KMS-11 (cell line): ENCODE results near the gene TUBG1.

Experiments
- H2AFZ ChIP-seq: fragments of 200-600 bp; sonication (generic); 2 replicates; pipeline ENCODE4 v1.6.1; 2016; ENCODE audit warnings: antibody characterized with exemption, mixed run types, low read depth
- H3K27ac ChIP-seq: fragments of 200-600 bp; sonication (generic); 2 replicates; pipeline ENCODE4 v1.6.1; 2016; ENCODE audit warnings: mild to moderate bottlenecking, mixed run types
- H3K27me3 ChIP-seq: fragments of 200-600 bp; sonication (generic); 2 replicates; pipeline ENCODE4 v1.6.1; 2017; ENCODE audit warnings: mild to moderate bottlenecking, low read depth, mixed run types, moderate library complexity; ENCODE audit not compliant: insufficient read depth
- H3K36me3 ChIP-seq: fragments of 200-600 bp; sonication (generic); 2 replicates; pipeline ENCODE4 v1.6.1; 2017; ENCODE audit warnings: mild to moderate bottlenecking, mixed run types; ENCODE audit not compliant: insufficient read depth
- H3K4me1 ChIP-seq: fragments of 200-600 bp; sonication (generic); 2 replicates; pipeline ENCODE4 v1.6.1; 2016; ENCODE audit warnings: mild to moderate bottlenecking, low read depth, mixed run types; ENCODE audit not compliant: poor library complexity, severe bottlenecking
- H3K4me2 ChIP-seq: fragments of 200-600 bp; sonication (generic); 2 replicates; pipeline ENCODE4 v1.7.0; 2016; ENCODE audit warnings: mild to moderate bottlenecking, mixed run types
- H3K4me3 ChIP-seq: fragments of 200-600 bp; sonication (generic); IDR thresholded peaks from 2 replicates; pipeline ENCODE4 v1.6.1; 2017; ENCODE audit warnings: low read depth, low read length, mixed read lengths; ENCODE audit not compliant: insufficient read depth
- H3K79me2 ChIP-seq: fragments of 200-600 bp; sonication (generic); 2 replicates; pipeline ENCODE4 v1.6.1; 2016; ENCODE audit warnings: low read depth, mixed run types; ENCODE audit not compliant: insufficient read depth
- H3K9ac ChIP-seq: fragments of 200-600 bp; sonication (generic); 2 replicates; pipeline ENCODE4 v1.6.1; 2016; ENCODE audit warnings: mild to moderate bottlenecking, mixed run types
- H4K20me1 ChIP-seq: fragments of 200-600 bp; sonication (generic); 2 replicates; pipeline ENCODE4 v1.6.1; 2016; ENCODE audit warnings: mild to moderate bottlenecking, mixed run types; ENCODE audit not compliant: insufficient read depth
- TF ChIP-seq, protein P1 (sequence below): fragments of 200-600 bp; sonication (generic); conservative IDR thresholded peaks from 2 replicates; pipeline ENCODE4 v1.6.1; 2017; ENCODE audit warnings: low read depth, mild to moderate bottlenecking, antibody characterized with exemption, low read length, moderate library complexity, mixed read lengths

The TUBG1 gene

GRCh38 chr17:42577532-42578281 lies 31.8 kb upstream of the TUBG1 start, which contains the start of gene PSMC3IP:
Gene PSMC3IP (minus strand): TSS chr17:42577729. CDS start chr17:42577686, 43 bp downstream.
- TF ChIP-seq, protein P1, sequence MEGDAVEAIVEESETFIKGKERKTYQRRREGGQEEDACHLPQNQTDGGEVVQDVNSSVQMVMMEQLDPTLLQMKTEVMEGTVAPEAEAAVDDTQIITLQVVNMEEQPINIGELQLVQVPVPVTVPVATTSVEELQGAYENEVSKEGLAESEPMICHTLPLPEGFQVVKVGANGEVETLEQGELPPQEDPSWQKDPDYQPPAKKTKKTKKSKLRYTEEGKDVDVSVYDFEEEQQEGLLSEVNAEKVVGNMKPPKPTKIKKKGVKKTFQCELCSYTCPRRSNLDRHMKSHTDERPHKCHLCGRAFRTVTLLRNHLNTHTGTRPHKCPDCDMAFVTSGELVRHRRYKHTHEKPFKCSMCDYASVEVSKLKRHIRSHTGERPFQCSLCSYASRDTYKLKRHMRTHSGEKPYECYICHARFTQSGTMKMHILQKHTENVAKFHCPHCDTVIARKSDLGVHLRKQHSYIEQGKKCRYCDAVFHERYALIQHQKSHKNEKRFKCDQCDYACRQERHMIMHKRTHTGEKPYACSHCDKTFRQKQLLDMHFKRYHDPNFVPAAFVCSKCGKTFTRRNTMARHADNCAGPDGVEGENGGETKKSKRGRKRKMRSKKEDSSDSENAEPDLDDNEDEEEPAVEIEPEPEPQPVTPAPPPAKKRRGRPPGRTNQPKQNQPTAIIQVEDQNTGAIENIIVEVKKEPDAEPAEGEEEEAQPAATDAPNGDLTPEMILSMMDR, result no peak
- Histone ChIP-seq H3K4me1 (peaks cover 65% of the 10 kb centered on the region), H3K4me3 (no peak within 1 kb of the TSS), H3K9ac (peak within 1 kb of the TSS; percentile 73), H3K36me3 (peaks cover 5% of the 10 kb centered on the region; the same call in 1 of the 2 replicates), H3K27ac (peak within 1 kb of the TSS; percentile 90), H3K4me2 (peak within 1 kb of the TSS; percentile 94), H3K27me3 (no peaks in the 10 kb centered on the region), H3K79me2 (peaks cover 17% of the 10 kb centered on the region; the same call in 1 of the 2 replicates), H4K20me1 (no peaks in the 10 kb centered on the region), H2AFZ (peak within 1 kb of the TSS; percentile 58; the same call in 1 of the 2 replicates)

- H3K27me3 ChIP-seq, result no peaks in the 10 kb centered on the region
- H3K27ac ChIP-seq, result peak overlapping the region; percentile 90
- H3K79me2 ChIP-seq, result peaks cover 17% of the 10 kb centered on the region; the same call in 1 of the 2 replicates
- peaks cover 5% of the 10 kb centered on the region; the same call in 1 of the 2 replicates for H3K36me3 ChIP-seq
- no peaks in the 10 kb centered on the region for H4K20me1 ChIP-seq
- H3K4me2 ChIP-seq, result peak overlapping the region; percentile 97
- peaks cover 67% of the 10 kb centered on the region for H3K4me1 ChIP-seq
- TF ChIP-seq, protein P1, result peak; percentile 84
- peak overlapping the region; percentile 73 for H3K9ac ChIP-seq
- H3K4me3 ChIP-seq, result no peak overlapping the region
- H2AFZ ChIP-seq, result peak overlapping the region; percentile 58; the same call in 1 of the 2 replicates
These were observed 31.1 kb upstream of the TUBG1 start for GRCh38 chr17:42578282-42578869.

DNA sequence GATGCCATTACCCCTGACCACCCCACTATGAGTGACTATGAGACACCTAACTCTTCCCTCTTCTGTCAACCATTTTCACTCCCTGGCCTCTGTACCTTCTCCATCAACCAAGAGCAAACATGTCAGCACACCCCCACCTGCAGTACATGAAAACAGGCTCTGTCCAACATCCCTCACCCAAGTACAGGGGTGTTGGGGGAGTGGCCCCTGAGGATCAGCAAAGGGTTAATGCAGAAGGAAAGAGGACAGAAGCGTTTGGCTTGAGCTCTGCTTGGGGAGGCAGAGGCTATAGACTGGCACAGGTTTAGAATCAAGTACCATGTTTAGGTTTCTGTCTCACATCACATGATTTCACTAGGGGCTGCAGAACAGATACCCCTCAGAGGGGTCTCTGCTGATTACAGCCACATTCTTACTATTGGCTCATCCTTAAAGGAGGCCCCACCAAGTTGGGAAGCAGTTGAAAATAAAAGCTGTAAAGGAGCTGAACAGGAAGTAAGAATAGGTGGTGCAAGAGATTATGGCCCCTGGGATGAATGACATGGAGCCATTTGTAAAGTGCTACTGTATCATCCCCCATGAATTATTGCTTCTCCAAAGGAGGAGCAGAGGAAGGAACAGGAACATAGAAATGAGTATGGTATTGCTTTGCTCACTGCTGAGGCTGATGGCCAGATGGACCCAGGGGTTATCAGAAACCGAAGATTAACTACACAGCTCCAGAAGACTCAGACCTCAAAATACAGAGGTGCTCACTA lies 29.5 kb upstream of the TUBG1 start:
- no peak overlapping the region for H3K4me3 ChIP-seq
- no peaks in the 10 kb centered on the region for H3K27me3 ChIP-seq
- peak overlapping the region; percentile 97 for H3K4me2 ChIP-seq
- H3K36me3 ChIP-seq, result peaks cover 5% of the 10 kb centered on the region; the same call in 1 of the 2 replicates
- H4K20me1 ChIP-seq, result no peaks in the 10 kb centered on the region
- H3K9ac ChIP-seq, result peak overlapping the region; percentile 40; the same call in 1 of the 2 replicates
- H3K4me1 ChIP-seq, result peaks cover 64% of the 10 kb centered on the region
- peaks cover 17% of the 10 kb centered on the region; the same call in 1 of the 2 replicates for H3K79me2 ChIP-seq
- TF ChIP-seq, protein P1, result no peak
- no peak overlapping the region for H2AFZ ChIP-seq
- peak overlapping the region; percentile 90 for H3K27ac ChIP-seq

- Histone ChIP-seq H2AFZ (no peak overlapping the region), H3K27ac (no peak overlapping the region; the same call in 1 of the 2 replicates), H3K36me3 (peaks cover 5% of the 10 kb centered on the region; the same call in 1 of the 2 replicates), H3K4me1 (peaks cover 63% of the 10 kb centered on the region), H3K4me2 (no peak overlapping the region), H3K9ac (no peak overlapping the region), H3K4me3 (no peak overlapping the region), H3K79me2 (peaks cover 7% of the 10 kb centered on the region; the same call in 1 of the 2 replicates), H4K20me1 (no peaks in the 10 kb centered on the region), H3K27me3 (no peaks in the 10 kb centered on the region)
- TF ChIP-seq, protein P1, result no peak
These were observed 27.7 kb upstream of the TUBG1 start for GRCh38 chr17:42581744-42582270.
